ENCODE data around the gene NINL.

- TF ChIP-seq EP300 (IDR thresholded peaks at IDR 0.05): no peak
- TF ChIP-seq, protein P1, sequence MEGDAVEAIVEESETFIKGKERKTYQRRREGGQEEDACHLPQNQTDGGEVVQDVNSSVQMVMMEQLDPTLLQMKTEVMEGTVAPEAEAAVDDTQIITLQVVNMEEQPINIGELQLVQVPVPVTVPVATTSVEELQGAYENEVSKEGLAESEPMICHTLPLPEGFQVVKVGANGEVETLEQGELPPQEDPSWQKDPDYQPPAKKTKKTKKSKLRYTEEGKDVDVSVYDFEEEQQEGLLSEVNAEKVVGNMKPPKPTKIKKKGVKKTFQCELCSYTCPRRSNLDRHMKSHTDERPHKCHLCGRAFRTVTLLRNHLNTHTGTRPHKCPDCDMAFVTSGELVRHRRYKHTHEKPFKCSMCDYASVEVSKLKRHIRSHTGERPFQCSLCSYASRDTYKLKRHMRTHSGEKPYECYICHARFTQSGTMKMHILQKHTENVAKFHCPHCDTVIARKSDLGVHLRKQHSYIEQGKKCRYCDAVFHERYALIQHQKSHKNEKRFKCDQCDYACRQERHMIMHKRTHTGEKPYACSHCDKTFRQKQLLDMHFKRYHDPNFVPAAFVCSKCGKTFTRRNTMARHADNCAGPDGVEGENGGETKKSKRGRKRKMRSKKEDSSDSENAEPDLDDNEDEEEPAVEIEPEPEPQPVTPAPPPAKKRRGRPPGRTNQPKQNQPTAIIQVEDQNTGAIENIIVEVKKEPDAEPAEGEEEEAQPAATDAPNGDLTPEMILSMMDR (IDR thresholded peaks at IDR 0.05): no peak
- TF ChIP-seq POLR2AphosphoS5 (IDR thresholded peaks at IDR 0.05): no peak
Observed at GRCh38 chr20:25587536-25587935, 2.2 kb upstream of the NINL start.

All from esophagus muscularis mucosa (tissue), 4 donors.